Lung (tissue), 12 donors: ENCODE data around the gene VPS25. TPM values are rescaled to one million over a fixed set of nuclear protein-coding genes. Genes with fewer than 3 reads are reported as not detected.

ENCODE experiments used
- ATAC-seq: fragments of 200-7000 bp; cut with Tn5 transposase; one replicate; pipeline ENCODE4 v1.9.1; 2020; ENCODE audit warnings: moderate number of reproducible peaks; ENCODE audit not compliant: insufficient read depth, low FRiP score
- DNase-seq, 3 donors: peaks; one replicate each; pipeline ENCODE4 v3.0.0-alpha.2; 2013 to 2017
- H3K27ac ChIP-seq, 2 donors: one replicate each; pipeline ENCODE4 v1.5.1; 2013; ENCODE audit warnings: mild to moderate bottlenecking in 2 of 2, moderate library complexity in 2 of 2, control low read depth in 1 of 2, inconsistent platforms in 1 of 2, low read depth in 1 of 2, low read length in 1 of 2
- H3K27me3 ChIP-seq, 3 donors: one replicate each; pipeline ENCODE4 v1.5.1; 2013; ENCODE audit warnings: low read length in 2 of 3; ENCODE audit not compliant: control insufficient read depth in 3 of 3, insufficient read depth in 3 of 3
- H3K36me3 ChIP-seq, 4 donors: one replicate each; pipeline ENCODE4 v1.5.1; 2013; ENCODE audit warnings: low read length in 4 of 4, mild to moderate bottlenecking in 1 of 4, moderate library complexity in 1 of 4; ENCODE audit not compliant: control insufficient read depth in 4 of 4, insufficient read depth in 4 of 4
- H3K4me1 ChIP-seq, 5 donors: one replicate each; pipeline ENCODE4 v1.5.1; 2013; ENCODE audit warnings: low read length in 5 of 5, mild to moderate bottlenecking in 2 of 5, moderate library complexity in 1 of 5; ENCODE audit not compliant: control insufficient read depth in 5 of 5, insufficient read depth in 5 of 5
- H3K4me3 ChIP-seq: one replicate; pipeline ENCODE4 v1.5.1; 2013; ENCODE audit warnings: mild to moderate bottlenecking, control low read depth, moderate library complexity
- H3K9ac ChIP-seq, 2 donors: one replicate each; pipeline ENCODE4 v1.5.1; 2013; ENCODE audit warnings: low read length in 2 of 2, control low read depth in 1 of 2; ENCODE audit not compliant: insufficient read depth in 1 of 2
- H3K9me3 ChIP-seq, 4 donors: one replicate each; pipeline ENCODE4 v1.5.1; 2013; ENCODE audit warnings: low read length in 3 of 4, mild to moderate bottlenecking in 1 of 4, moderate library complexity in 1 of 4; ENCODE audit not compliant: control insufficient read depth in 4 of 4, insufficient read depth in 3 of 4
- CTCF ChIP-seq: IDR thresholded peaks from 2 replicates; pipeline ENCODE4 v1.5.1; 2012; ENCODE audit warnings: mild to moderate bottlenecking; ENCODE audit errors: control extremely low read depth, extremely low read depth
- WGBS, 2 donors: extraction: QIAGEN DNeasy Blood & Tissue Kit; methylation state at CpG; one replicate each; pipeline ENCODE4 v1.1.7; 2013; 5-methylcytosine and 5-hydroxymethylcytosine counted together
- polyA plus RNA-seq, 2 donors: library from polyadenylated mRNA; stranded (reverse); fragments of 200-250 nt; gene quantifications; one replicate each; pipeline ENCODE4 v1.2.1, GENCODE V29; 2013
- total RNA-seq, 2 donors: library from RNA; depleted of rRNA in 1 of 2; stranded (reverse); fragments of >200 nt in 1 of 2; gene quantifications; one replicate each; pipeline ENCODE4 v1.2.1, GENCODE V29; 2014 to 2021
- donor health status: control.
- donor health status: control.
- donor health status: Bipolar disorder and iron deficiency.
- donor health status: healthy.
- donor health status: DM: yes; HTN: yes; CAD: no.

The VPS25 gene
- total and polyA plus RNA-seq, 4 donors: 42.4 to 93.7 (median 55.0) TPM

DNA sequence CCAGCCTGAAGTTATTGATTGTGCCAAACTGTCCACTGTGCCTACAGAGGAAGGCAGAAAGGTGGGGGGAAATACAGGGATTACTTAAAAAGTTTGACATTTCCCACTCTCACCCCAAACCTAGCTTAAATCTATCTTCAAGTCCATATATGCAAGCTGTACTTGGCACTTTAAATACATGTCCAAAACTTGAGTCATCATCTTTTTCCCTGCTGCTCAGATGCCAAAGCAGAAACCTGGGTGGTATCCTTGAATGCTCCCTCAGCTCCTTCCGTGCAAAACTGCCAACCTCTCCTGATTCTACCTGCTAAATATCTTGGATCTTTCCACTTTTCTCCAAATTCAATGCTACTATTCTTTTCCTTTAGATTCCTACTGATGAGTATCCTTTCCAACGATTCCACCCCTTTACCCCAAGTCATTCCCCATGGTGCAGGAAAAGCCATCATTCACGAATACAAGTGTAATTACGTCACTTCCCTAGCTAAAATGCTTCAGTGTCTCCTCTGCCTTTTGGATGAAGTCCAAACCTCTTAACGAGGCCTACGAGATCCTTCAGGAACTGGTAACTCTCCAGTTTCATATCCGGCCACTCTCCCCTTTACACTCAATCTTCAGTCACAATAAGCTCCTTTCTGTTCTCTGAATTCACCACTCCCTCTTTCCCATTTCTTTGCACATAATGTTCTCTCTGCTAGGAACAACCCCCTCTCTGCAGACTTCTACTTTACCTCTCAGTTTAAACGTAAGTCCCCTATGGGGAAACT, 41.6 kb downstream of the VPS25 start:
- peak; percentile 34 for ATAC-seq
- peak; percentile 52 to 86 (median 65) for DNase-seq
- H3K4me3 ChIP-seq: no peak overlapping the region
- H3K36me3 ChIP-seq: peaks cover 27 to 52% (median 36%) of the 10 kb centered on the region in 4 donors
- no peak for TF ChIP-seq CTCF
- H3K9me3 ChIP-seq: no peaks in the 10 kb centered on the region
- peak overlapping the region in 1 of 2 donors; percentile 76 for H3K27ac ChIP-seq
- no peaks in the 10 kb centered on the region for H3K27me3 ChIP-seq
- 47 to 52% methylated on average over 8 of the region's 8 CpGs for WGBS, 2 donors
- H3K9ac ChIP-seq: no peak overlapping the region
- H3K4me1 ChIP-seq: peaks cover 0 to 2% (median 0%) of the 10 kb centered on the region in 5 donors

DNA sequence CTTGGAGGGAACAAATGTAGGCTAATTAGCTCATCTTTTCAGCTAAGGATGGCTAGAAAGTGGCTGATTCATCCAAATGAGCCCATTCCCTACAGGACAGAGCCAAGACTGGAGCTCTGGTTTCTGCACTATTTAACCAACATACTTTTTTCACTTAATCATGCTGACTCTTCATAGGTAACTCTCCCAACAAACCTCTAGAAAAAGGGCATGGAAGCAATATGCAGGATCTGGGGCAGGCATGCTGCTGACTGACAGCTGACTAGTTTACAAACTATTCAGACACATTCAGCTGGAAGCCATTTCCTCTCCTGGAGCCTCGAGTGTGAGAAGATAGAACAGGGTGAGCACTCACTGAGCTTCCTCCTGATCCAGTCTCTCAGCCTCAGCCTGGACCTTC, 44.6 kb downstream of the VPS25 start:
- no peak overlapping the region for H3K27ac ChIP-seq
- H3K4me3 ChIP-seq: no peak overlapping the region
- peaks cover 0 to 2% (median 0%) of the 10 kb centered on the region in 5 donors for H3K4me1 ChIP-seq
- peaks cover 27 to 57% (median 33%) of the 10 kb centered on the region in 4 donors for H3K36me3 ChIP-seq
- H3K27me3 ChIP-seq: no peaks in the 10 kb centered on the region
- no peak overlapping the region for H3K9ac ChIP-seq
- no peak for ATAC-seq
- H3K9me3 ChIP-seq: no peaks in the 10 kb centered on the region
- TF ChIP-seq CTCF: no peak
- DNase-seq: no peak
- 73 to 76% methylated on average over 1 of the region's 1 CpG for WGBS, 2 donors

DNA sequence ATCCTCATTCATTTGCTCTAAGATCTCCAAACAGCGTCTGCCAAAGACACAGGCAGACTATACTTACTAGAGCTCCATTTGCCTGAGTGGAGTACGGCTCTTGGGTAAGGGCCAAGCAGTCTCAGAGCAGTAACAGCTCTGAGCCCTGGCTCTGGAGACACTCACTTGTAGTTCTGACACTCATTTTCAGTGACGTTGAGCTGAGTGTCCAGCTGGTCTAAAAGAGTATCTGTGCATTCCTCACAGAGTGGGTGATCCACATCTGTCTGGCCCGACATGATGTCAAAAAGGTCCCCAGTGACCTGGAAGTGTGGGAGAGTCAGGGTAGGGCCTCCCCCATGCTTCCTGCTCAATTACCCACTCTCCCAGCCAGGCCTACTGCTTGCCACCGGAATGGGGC, 45.1 kb downstream of the VPS25 start:
- ATAC-seq (no peak), DNase-seq (no peak)
- Histone ChIP-seq H3K27me3 (no peaks in the 10 kb centered on the region), H3K36me3 (peaks cover 27 to 57% (median 33%) of the 10 kb centered on the region in 4 donors), H3K9ac (no peak overlapping the region), H3K4me3 (no peak overlapping the region), H3K27ac (no peak overlapping the region), H3K4me1 (peaks cover 0 to 6% (median 2%) of the 10 kb centered on the region in 5 donors), H3K9me3 (no peaks in the 10 kb centered on the region)
- no peak for TF ChIP-seq CTCF
- 85 to 93% methylated on average over 5 of the region's 5 CpGs for WGBS, 2 donors
